Activated CD4-positive, CD25-positive, alpha-beta regulatory T cell treated with anti-CD3 and anti-CD28 coated beads, Interleukin-2, amount 50 U/mL, for 72 hours (primary cell): ENCODE results near the gene CDK14.

ENCODE experiments used
- DNase-seq: peaks from one replicate; pipeline ENCODE4 v3.0.0; 2021

Gene CDK14

GRCh38 chr7:91242097-91242844 lies 646.1 kb downstream of the CDK14 start:
- DNase-seq: no peak

GRCh38 chr7:91243591-91244301 lies 647.6 kb downstream of the CDK14 start:
- DNase-seq: no peak

- DNase-seq: no peak
Measured at GRCh38 chr7:91247500-91247899, 651.4 kb downstream of the CDK14 start.

GRCh38 chr7:91248996-91249395 lies 652.9 kb downstream of the CDK14 start:
- DNase-seq: no peak

GRCh38 chr7:91249506-91250233 lies 653.5 kb downstream of the CDK14 start:
- no peak for DNase-seq

GRCh38 chr7:91250706-91251105 lies 654.6 kb downstream of the CDK14 start:
- no peak for DNase-seq

GRCh38 chr7:91251877-91252276 lies 655.8 kb downstream of the CDK14 start:
- DNase-seq: no peak
